CD1c-positive myeloid dendritic cell (primary cell): ENCODE results near the gene FANCE.
"Not testable (repeated sequence)": the region's sequence is repeated elsewhere in the genome, so short reads cannot be mapped to it uniquely, and the experiment has no call there.

Source experiments
- DNase-seq: peaks from one replicate; pipeline ENCODE4 v3.0.0-alpha.2; 2016; ENCODE audit errors: extremely low spot score

The FANCE gene

DNA sequence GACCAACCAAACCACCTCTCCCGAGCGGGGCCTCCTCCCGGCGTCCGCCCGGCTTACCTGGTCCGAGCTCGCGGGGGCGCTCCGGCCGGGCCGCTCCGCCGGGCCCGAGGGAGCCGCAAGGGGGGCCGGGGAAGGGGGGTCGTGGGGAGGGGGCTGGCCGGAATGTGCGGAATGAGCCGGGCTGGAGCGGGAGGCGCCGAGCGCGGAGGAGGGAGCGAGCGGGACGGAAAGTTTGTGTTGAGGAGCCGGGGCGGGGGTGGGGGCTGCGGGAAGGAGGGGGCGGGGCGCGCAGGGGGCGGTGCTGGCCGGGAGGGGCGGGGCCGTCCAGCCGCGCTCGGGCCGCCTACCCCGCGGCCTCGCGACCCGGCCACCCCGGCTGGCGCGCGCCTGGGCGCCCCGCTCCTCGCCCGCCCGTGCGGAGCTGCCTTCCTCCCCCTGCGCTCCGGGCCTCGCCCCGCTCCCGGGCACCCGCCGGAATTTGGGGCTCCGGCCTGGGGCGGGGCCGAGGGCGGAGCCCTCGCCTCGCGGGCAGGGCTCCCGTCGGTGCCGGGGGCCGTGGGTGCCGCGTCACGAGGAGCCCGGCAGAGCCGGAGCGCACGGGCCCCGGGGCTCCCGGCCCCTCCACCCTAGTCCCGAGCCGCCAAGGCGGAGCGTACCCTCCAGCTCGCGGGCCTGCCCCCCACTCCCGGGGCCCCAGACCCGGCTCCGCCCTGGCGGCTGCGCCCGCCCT is 44.9 kb downstream of the FANCE start, which contains the start of gene TEAD3:
Gene TEAD3 (minus strand): TSS at position 239 of the 730 bp plus-strand sequence.
- peak; percentile 41 for DNase-seq

- DNase-seq = peak; percentile 13
These were observed 45.7 kb downstream of the FANCE start for GRCh38 chr6:35497571-35498421.

DNA sequence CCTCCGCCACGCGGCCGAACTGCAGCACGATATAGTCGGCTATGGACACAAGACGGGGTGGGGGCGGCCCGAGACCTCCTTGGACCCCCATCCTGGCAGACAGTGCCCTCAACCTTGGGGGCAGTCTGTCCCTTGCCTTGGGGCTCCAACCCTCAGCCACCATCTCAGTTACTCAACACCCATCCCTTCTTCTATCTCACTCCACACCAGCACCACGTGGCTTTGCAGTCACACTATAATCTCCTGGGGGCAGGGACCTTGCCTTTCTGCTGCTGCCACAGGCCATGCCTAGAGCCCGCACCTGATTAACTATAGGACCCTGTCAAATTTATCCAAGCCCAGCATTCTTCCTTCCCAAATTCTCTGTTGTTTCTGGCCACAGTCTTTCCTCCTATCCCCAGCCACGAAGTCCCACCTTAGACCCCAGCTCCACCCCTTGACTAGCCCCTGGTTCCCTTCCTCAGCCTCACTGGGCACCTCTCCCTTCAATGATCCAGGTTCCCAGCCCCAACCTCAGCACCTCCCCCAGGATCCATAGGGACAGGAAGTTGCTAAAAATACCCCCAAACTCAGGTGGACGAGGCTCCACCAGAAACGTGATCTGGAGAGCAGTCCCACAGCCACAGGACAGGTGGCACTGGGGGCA is 46.4 kb downstream of the FANCE start:
- DNase-seq = no peak

GRCh38 chr6:35499372-35499771 is 47.2 kb downstream of the FANCE start:
- DNase-seq = no peak

- no peak for DNase-seq
These were observed 48.6 kb downstream of the FANCE start for GRCh38 chr6:35500782-35501181.

- DNase-seq = no peak
These were observed 49.6 kb downstream of the FANCE start for GRCh38 chr6:35501784-35502183.

- no peak for DNase-seq
These were observed 51.4 kb downstream of the FANCE start for GRCh38 chr6:35503534-35503933.

DNA sequence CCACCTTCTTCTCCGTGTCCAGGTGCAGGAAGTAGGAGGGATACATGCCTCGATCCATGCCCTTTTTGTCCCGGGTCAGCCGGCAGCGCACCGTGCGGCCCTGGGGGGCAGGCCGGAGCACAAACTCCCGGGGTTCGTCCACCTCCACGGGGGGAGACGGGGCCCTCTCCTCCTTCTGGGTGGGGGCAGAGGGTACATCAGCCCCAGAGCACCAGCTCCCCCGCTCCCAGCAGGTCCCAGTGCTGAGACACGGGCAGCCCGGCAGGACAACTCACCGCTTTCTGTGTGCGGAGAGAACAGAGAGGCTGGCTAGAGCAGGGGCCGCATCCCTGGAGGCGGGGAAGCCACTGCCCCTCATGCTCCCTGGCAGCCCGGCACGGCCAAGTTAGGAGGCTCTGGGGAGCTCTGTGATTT is 53.9 kb downstream of the FANCE start:
- no peak for DNase-seq

- DNase-seq = no peak
These were observed 54.4 kb downstream of the FANCE start for GRCh38 chr6:35506536-35506935.

DNA sequence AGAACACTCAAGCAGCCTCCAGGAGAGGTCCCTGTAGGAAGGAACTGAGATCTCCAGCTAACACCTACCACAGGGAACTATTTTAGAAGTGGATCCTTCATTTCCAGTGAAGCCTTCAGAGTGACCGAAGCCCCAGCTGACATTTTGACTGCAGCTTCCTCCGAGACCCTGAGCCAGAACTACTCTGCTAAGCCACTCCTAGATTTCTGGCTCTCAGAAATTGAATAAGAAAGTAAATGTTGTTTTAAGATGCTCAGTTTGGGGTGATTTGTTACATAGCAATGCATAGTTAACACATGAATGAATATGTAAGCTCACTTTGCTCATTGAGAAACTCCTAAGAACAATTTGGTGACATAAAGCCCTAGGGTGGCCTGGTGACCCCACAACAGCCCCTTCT is 55.1 kb downstream of the FANCE start:
- DNase-seq = no peak

- DNase-seq = no peak
These were observed 55.9 kb downstream of the FANCE start for GRCh38 chr6:35508027-35508426.

DNA sequence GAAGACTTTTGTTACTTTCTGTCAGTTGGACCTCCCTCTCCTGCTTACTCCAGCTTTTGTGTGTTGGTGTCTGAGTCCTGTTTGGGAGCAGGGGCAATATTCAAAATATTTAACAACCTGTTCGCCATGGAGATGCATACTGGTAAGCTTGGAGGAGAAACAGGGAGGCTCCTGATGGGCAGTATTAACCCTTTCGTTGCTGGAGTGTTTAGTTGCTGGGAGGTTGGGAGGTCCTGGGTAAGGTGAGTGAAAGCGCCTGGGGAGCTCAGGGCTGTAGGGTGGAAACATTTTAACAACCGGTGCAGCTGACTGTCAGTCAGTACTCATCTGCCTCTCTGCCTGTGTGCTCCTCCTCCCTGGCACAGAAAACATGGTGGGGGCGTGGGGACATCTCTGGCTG is 56.4 kb downstream of the FANCE start:
- DNase-seq = no peak

DNA sequence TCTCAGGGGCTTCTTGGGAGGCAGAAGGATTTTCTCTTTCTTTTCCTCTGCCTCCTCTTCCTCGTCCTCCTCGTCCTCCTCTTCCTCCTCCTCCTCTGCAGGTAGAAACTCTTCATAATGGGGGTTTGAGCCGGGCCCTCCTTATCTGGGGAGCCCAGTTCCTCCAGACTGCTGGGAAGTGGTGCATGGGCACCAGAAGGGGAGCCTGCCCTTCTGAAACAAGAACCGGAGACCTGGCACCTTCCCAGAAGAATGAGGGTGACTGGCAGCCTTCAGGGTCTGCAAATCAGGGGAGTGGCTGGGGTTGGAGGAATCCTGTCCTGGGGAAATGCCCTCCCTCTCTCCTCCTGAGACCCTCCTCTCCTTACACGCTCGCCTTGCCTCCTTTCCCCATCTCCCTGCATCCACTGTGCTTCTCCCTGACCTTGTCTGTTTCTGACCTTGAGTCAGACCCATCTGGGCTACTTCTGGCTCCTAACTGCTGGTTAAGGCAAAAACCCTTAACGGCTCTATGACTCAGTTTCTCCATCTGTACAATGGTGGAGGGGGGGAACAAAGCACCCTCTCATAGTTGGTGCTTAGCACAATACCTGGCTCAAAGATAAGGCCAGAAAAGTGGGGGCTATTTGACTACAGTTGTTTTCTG is 58.9 kb downstream of the FANCE start:
- no peak for DNase-seq

DNA sequence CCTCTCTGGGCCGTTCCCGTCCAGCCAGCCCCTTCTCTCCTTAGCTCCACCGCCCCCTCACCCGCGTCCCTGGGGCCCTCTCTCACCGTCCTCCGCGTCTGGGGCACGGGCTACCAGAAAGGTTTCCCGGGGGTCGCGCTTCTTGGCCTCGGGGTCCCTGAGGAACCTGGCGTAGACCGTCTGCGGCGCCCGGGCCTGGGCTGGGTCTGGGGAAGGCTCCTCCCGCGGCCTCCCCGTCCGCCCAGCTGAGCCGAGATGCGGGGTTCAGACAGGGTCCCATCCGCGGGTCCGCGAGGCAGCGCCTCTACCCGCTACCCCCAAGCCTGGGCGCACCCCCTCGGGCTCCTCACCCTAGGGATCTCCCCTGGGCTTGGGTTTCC is 59.4 kb downstream of the FANCE start:
- no peak for DNase-seq

- no peak for DNase-seq
These were observed 59.9 kb downstream of the FANCE start for GRCh38 chr6:35512006-35512405.

DNA sequence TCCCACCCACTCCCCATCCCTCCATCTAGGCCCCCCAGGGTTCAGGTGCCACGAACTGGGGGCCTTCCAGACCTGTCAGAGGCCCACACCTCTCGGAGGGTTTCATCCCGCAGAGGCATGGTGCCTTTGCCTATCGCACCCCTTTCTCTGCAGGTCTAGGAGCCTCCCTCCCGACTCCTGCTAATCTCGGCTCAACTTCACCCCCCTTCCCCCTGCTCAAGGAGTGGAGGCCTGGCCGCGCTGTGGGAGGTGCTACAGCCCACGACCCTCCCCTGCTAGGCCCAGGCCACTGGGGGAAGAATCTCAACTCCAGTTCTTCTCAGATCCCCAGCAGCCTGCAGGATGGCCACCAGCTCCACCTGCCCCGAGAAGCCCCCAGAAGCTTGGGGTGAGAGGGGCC is 60.6 kb downstream of the FANCE start, which contains the start of gene TULP1:
Gene TULP1 (minus strand): TSS at position 157 of the 400 bp plus-strand sequence. CDS start 38 bp downstream, at position 119.
- DNase-seq = no peak

DNA sequence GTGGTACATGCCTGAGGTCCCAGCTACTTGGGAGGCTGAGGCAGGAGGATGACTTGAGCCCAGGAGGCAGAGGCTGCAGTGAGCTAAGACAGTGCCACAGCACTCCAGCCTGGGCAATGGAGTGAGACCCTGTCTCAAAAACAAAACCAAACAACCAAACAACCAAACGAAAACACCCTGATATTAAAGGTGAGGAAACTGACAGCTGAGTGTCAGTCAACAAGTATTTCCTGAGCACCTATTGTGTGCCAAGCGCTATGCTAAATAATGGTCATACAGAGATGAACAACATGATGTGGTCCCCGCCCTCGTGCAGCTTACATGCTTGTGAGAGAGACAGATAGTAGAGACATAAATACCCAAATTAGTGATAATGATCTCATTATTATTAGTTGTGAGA is 62.4 kb downstream of the FANCE start:
- DNase-seq = no peak

DNA sequence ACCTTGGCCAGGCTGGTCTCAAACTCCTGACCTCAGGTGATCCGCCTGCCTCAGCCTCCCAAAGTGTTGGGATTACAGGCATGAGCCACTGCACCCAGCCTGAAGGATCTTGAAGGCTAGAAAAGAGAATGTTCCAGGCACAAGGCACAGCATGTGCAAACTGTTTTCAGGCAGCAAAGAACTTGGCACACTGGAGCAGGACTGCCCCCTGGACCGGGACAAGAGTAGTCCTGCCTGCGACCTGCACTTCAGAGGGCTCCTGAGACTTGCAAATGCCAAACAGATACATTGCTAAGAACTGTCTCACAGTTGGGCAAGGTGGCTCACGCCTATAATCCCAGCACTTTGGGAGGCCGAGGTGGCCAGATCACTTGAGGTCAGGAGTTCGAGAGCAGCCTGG is 63.8 kb downstream of the FANCE start:
- DNase-seq = not testable (repeated sequence)
